ENCODE data around the gene GPC5. TPM values are rescaled to one million over a fixed set of nuclear protein-coding genes. Genes with fewer than 3 reads are reported as not detected.

Gene GPC5
- polyA plus RNA-seq, 2 of the 4 experiments (the other 2 are of a cell fraction) = not detected

DNA sequence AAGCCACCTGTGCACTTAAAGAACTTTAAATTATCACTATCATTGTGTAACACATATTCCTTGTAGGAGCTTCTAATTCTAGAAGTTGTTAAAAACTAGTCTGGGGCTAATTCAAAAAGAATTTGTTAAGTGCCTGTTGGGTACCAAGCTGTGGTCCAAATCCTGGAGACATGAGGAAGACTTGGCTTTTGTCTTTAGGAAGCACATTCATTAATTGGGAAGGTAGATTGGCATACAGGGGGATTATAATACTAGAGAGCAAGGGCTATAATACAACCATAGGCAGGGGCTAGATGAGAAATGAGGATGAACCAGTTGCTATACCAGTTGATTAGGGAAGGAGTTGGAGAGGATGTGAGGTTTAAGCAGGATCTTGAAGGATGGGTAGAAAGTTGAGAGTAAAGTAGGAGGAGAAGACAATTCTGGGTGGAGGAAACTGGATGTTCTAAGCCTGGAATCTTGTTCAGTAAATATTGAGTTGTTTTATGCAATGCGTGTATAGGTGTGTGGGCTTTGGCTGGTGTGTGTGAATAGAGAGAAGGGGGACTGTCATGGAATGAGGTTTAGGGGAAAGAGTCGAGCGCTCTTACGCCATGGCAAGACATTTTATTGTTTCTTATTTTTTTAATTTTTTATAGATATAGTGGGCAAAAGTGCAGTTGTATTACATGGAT is 350.1 kb downstream of the GPC5 start:
- no peak overlapping the region for H3K4me3 ChIP-seq
- no peaks in the 10 kb centered on the region for H3K4me1 ChIP-seq
- no peaks in the 10 kb centered on the region for H3K9me3 ChIP-seq
- H3K27ac ChIP-seq = no peak overlapping the region
- no peak overlapping the region for H3K4me2 ChIP-seq
- DNase-seq (ENCODE audit: low read depth in 1 of 2, low spot score in 1 of 2) (no peak), FAIRE-seq (no peak), ATAC-seq (no peak)
- ChIA-PET POLR2A (no interaction called here), CTCF (no interaction called here)
- TF ChIP-seq POLR2AphosphoS2 (conservative IDR thresholded peaks at IDR 0.05; ENCODE audit: low read length) = no peak
- TF ChIP-seq SREBF2 (IDR thresholded peaks at IDR 0.05) = no peak
- TF ChIP-seq, protein P1, sequence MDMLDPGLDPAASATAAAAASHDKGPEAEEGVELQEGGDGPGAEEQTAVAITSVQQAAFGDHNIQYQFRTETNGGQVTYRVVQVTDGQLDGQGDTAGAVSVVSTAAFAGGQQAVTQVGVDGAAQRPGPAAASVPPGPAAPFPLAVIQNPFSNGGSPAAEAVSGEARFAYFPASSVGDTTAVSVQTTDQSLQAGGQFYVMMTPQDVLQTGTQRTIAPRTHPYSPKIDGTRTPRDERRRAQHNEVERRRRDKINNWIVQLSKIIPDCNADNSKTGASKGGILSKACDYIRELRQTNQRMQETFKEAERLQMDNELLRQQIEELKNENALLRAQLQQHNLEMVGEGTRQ (IDR thresholded peaks at IDR 0.05) = no peak
- 35% methylated on average over 4 of the region's 4 CpGs for WGBS (ENCODE audit: missing lambda C conversion rate)

DNA sequence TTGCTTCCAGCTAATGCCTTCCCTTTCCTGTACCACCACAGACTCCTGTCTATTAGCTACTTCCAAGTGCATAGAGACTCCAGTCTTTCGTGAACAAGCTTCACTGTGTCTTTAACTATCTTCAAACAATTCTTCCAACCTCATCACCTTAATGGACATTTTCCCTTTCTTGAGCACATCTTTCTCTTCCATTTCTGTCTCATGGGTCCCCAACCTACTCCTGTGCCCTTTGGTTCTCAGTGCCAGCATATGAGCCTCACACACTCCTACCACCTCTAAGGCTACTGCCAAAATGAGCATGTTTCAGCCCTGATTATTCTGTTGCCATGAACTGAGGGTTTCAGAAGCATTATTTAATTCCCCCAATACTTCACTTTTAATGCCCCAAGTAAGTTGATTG is 360.3 kb downstream of the GPC5 start:
- 0% methylated on average over 1 of the region's 1 CpG for WGBS (ENCODE audit: missing lambda C conversion rate)
- ChIA-PET CTCF (no interaction called here), POLR2A (no interaction called here)
- TF ChIP-seq HOXB5 (CRISPR knock-in tag; IDR thresholded peaks at IDR 0.05) = no peak
- no peaks in the 10 kb centered on the region for H3K4me1 ChIP-seq
- H3K4me3 ChIP-seq = no peak overlapping the region
- FAIRE-seq (no peak), DNase-seq (ENCODE audit: low read depth in 1 of 2, low spot score in 1 of 2) (no peak), ATAC-seq (no peak)
- no peak overlapping the region for H3K4me2 ChIP-seq
- H3K27ac ChIP-seq = no peak overlapping the region
- H3K9me3 ChIP-seq = no peaks in the 10 kb centered on the region

DNA sequence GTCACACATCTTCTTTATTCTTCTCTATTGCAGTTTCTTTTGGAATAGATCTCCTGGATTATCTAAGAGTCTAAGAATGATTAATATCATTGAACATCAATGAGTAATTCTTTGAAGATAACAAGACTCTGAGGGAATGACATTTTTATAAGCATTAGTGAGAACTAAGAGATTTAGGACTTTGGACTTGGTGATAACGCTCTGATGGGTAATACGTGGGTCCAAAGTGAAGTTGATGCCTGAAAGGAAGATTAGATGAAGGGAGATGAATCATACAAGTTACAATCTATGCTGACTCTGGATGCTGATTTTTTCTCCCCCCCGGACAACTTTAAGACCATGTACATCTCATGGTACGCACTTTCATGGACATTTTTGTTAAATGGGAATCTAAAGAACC is 364.5 kb downstream of the GPC5 start:
- Histone ChIP-seq H3K27ac (no peak overlapping the region), H3K9me3 (no peaks in the 10 kb centered on the region), H3K4me1 (no peaks in the 10 kb centered on the region), H3K4me2 (no peak overlapping the region), H3K4me3 (no peak overlapping the region)
- TF ChIP-seq RNF2 (IDR thresholded peaks at IDR 0.05; ENCODE audit: borderline replicate concordance, low read depth) = no peak
- no peak for TF ChIP-seq TFCP2L1 (CRISPR knock-in tag; IDR thresholded peaks at IDR 0.05)
- ATAC-seq (no peak), FAIRE-seq (no peak), DNase-seq (ENCODE audit: low read depth in 1 of 2, low spot score in 1 of 2) (no peak)
- ChIA-PET POLR2A (no interaction called here), CTCF (no interaction called here)
- 14% methylated on average over 4 of the region's 4 CpGs for WGBS (ENCODE audit: missing lambda C conversion rate)

DNA sequence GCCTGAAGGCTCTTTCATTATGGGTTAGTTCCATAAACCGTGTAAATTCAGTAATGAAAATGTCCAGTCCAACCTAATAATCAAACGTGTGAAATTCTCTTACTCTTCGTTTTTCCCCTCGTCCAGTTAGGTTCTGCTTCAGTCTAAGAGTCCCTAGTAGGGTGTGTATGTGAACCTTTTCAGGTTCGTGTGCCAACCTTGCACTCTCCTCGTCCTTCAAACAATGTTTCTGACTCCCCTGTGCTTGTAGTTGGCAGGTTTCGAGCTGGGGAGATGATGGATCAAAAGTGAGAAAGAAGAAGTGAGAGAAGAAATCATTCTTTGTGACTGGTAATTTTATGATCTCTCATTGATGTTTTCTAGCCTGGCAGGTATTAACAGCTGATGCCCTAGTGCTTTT is 366.1 kb downstream of the GPC5 start:
- no peaks in the 10 kb centered on the region for H3K4me1 ChIP-seq
- H3K4me2 ChIP-seq = no peak overlapping the region
- H3K4me3 ChIP-seq = no peak overlapping the region
- H3K27ac ChIP-seq = no peak overlapping the region
- CTCF ChIA-PET = no interaction called here
- WGBS (ENCODE audit: missing lambda C conversion rate) = 4% methylated on average over 7 of the region's 7 CpGs
- POLR2A ChIA-PET = no interaction called here
- DNase-seq (ENCODE audit: low read depth in 1 of 2, low spot score in 1 of 2) (no peak), ATAC-seq (no peak), FAIRE-seq (no peak)
- H3K9me3 ChIP-seq = no peaks in the 10 kb centered on the region
- no peak for TF ChIP-seq TP53 (CRISPR knock-in tag; IDR thresholded peaks at IDR 0.05)
- no peak for TF ChIP-seq ESRRA (IDR thresholded peaks at IDR 0.05; ENCODE audit: borderline replicate concordance, low read length)
- no peak for TF ChIP-seq FOXS1 (CRISPR knock-in tag; IDR thresholded peaks at IDR 0.05)
- no peak for TF ChIP-seq CBX2 (IDR thresholded peaks at IDR 0.05; ENCODE audit: borderline replicate concordance, low read depth)
- no peak for TF ChIP-seq EHF (CRISPR knock-in tag; IDR thresholded peaks at IDR 0.05)
- TF ChIP-seq SMC3 (IDR thresholded peaks at IDR 0.05) = no peak
- TF ChIP-seq RCOR1 (IDR thresholded peaks at IDR 0.05; ENCODE audit: low read depth, low read length) = no peak
- TF ChIP-seq, protein P2, sequence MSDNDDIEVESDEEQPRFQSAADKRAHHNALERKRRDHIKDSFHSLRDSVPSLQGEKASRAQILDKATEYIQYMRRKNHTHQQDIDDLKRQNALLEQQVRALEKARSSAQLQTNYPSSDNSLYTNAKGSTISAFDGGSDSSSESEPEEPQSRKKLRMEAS (IDR thresholded peaks at IDR 0.05) = no peak
- TF ChIP-seq HOXA7 (CRISPR knock-in tag; IDR thresholded peaks at IDR 0.05) = no peak
- no peak for TF ChIP-seq POLR2AphosphoS2 (conservative IDR thresholded peaks at IDR 0.05; ENCODE audit: low read length)
- TF ChIP-seq RFX5 (IDR thresholded peaks at IDR 0.05) = no peak
- TF ChIP-seq EP300 (IDR thresholded peaks at IDR 0.05) = no peak
- TF ChIP-seq, protein P3, sequence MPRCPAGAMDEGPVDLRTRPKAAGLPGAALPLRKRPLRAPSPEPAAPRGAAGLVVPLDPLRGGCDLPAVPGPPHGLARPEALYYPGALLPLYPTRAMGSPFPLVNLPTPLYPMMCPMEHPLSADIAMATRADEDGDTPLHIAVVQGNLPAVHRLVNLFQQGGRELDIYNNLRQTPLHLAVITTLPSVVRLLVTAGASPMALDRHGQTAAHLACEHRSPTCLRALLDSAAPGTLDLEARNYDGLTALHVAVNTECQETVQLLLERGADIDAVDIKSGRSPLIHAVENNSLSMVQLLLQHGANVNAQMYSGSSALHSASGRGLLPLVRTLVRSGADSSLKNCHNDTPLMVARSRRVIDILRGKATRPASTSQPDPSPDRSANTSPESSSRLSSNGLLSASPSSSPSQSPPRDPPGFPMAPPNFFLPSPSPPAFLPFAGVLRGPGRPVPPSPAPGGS (IDR thresholded peaks at IDR 0.05) = no peak
- TF ChIP-seq HOXB13 (CRISPR knock-in tag; IDR thresholded peaks at IDR 0.05; ENCODE audit: low read depth) = no peak
- TF ChIP-seq, protein P4, sequence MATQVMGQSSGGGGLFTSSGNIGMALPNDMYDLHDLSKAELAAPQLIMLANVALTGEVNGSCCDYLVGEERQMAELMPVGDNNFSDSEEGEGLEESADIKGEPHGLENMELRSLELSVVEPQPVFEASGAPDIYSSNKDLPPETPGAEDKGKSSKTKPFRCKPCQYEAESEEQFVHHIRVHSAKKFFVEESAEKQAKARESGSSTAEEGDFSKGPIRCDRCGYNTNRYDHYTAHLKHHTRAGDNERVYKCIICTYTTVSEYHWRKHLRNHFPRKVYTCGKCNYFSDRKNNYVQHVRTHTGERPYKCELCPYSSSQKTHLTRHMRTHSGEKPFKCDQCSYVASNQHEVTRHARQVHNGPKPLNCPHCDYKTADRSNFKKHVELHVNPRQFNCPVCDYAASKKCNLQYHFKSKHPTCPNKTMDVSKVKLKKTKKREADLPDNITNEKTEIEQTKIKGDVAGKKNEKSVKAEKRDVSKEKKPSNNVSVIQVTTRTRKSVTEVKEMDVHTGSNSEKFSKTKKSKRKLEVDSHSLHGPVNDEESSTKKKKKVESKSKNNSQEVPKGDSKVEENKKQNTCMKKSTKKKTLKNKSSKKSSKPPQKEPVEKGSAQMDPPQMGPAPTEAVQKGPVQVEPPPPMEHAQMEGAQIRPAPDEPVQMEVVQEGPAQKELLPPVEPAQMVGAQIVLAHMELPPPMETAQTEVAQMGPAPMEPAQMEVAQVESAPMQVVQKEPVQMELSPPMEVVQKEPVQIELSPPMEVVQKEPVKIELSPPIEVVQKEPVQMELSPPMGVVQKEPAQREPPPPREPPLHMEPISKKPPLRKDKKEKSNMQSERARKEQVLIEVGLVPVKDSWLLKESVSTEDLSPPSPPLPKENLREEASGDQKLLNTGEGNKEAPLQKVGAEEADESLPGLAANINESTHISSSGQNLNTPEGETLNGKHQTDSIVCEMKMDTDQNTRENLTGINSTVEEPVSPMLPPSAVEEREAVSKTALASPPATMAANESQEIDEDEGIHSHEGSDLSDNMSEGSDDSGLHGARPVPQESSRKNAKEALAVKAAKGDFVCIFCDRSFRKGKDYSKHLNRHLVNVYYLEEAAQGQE (IDR thresholded peaks at IDR 0.05) = no peak
- TF ChIP-seq JUN (IDR thresholded peaks at IDR 0.05) = no peak
- TF ChIP-seq BHLHE40 (IDR thresholded peaks at IDR 0.05; ENCODE audit: low read depth, low read length) = no peak
- TF ChIP-seq, protein P5, sequence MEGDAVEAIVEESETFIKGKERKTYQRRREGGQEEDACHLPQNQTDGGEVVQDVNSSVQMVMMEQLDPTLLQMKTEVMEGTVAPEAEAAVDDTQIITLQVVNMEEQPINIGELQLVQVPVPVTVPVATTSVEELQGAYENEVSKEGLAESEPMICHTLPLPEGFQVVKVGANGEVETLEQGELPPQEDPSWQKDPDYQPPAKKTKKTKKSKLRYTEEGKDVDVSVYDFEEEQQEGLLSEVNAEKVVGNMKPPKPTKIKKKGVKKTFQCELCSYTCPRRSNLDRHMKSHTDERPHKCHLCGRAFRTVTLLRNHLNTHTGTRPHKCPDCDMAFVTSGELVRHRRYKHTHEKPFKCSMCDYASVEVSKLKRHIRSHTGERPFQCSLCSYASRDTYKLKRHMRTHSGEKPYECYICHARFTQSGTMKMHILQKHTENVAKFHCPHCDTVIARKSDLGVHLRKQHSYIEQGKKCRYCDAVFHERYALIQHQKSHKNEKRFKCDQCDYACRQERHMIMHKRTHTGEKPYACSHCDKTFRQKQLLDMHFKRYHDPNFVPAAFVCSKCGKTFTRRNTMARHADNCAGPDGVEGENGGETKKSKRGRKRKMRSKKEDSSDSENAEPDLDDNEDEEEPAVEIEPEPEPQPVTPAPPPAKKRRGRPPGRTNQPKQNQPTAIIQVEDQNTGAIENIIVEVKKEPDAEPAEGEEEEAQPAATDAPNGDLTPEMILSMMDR (IDR thresholded peaks at IDR 0.05) = no peak
- TF ChIP-seq EHMT2 (IDR thresholded peaks at IDR 0.05; ENCODE audit: low read depth) = no peak

Measured in A549 (cell line).